Neural progenitor cell (in vitro differentiated cells): ENCODE measurements around the gene AP1M1. TPM values are rescaled to one million over a fixed set of nuclear protein-coding genes. Genes with fewer than 3 reads are reported as not detected.

Experiments
- DNase-seq: peaks from one replicate; pipeline ENCODE4 v3.0.0-alpha.2; 2016; ENCODE audit warnings: low spot score
- H2AFZ ChIP-seq: fragments of 200-600 bp; sonication (generic); replicated peaks from 2 replicates; pipeline ENCODE4 v1.6.1; 2016; ENCODE audit warnings: antibody characterized with exemption
- H3F3A ChIP-seq: fragments of 200-600 bp; sonication (generic); 2 replicates; pipeline ENCODE4 v1.6.1; 2016; ENCODE audit warnings: antibody characterized with exemption, low read depth
- H3K27ac ChIP-seq: fragments of 200-600 bp; sonication (generic); 2 replicates; pipeline ENCODE4 v1.5.1; 2016; ENCODE audit warnings: mild to moderate bottlenecking
- H3K27me3 ChIP-seq: fragments of 200-600 bp; sonication (generic); 2 replicates; pipeline ENCODE4 v1.6.1; 2016; ENCODE audit warnings: mild to moderate bottlenecking, moderate library complexity
- H3K36me3 ChIP-seq: fragments of 200-600 bp; sonication (generic); 2 replicates; pipeline ENCODE4 v1.5.1; 2016
- H3K4me1 ChIP-seq: fragments of 200-600 bp; sonication (generic); 2 replicates; pipeline ENCODE4 v1.6.1; 2016; ENCODE audit warnings: mixed run types
- H3K4me2 ChIP-seq: fragments of 200-600 bp; sonication (generic); 2 replicates; pipeline ENCODE4 v1.6.1; 2016
- H3K4me3 ChIP-seq: fragments of 200-600 bp; sonication (generic); 2 replicates; pipeline ENCODE4 v1.5.1; 2016
- H3K79me2 ChIP-seq: fragments of 200-600 bp; sonication (generic); 2 replicates; pipeline ENCODE4 v1.6.1; 2016; ENCODE audit warnings: low read depth
- H3K9ac ChIP-seq: fragments of 200-600 bp; sonication (generic); 2 replicates; pipeline ENCODE4 v1.6.1; 2016
- H3K9me3 ChIP-seq: fragments of 200-600 bp; sonication (generic); 2 replicates; pipeline ENCODE4 v1.5.1; 2016; ENCODE audit warnings: low read depth
- H4K20me1 ChIP-seq: fragments of 200-600 bp; sonication (generic); 2 replicates; pipeline ENCODE4 v1.6.1; 2016; ENCODE audit warnings: low read depth
- H3K27ac Mint-ChIP-seq: 3 replicates; pipeline ENCODE4 v1.8.0; 2021; ENCODE audit warnings: mixed read lengths
- H3K27me3 Mint-ChIP-seq: 2 replicates; pipeline ENCODE4 v1.8.0; 2022; ENCODE audit warnings: low read depth, mild to moderate bottlenecking, inconsistent platforms, moderate library complexity, mixed read lengths; ENCODE audit not compliant: insufficient read depth
- H3K36me3 Mint-ChIP-seq: 3 replicates; pipeline ENCODE4 v1.8.0; 2021; ENCODE audit warnings: mixed read lengths
- H3K4me1 Mint-ChIP-seq: 3 replicates; pipeline ENCODE4 v1.8.0; 2021; ENCODE audit warnings: mixed read lengths
- H3K4me3 Mint-ChIP-seq: 3 replicates; pipeline ENCODE4 v1.8.0; 2021; ENCODE audit warnings: mild to moderate bottlenecking, moderate library complexity, mixed read lengths
- H3K9me3 Mint-ChIP-seq: 3 replicates; pipeline ENCODE4 v1.8.0; 2020; ENCODE audit warnings: mixed read lengths
- EZH2 ChIP-seq: fragments of 200-600 bp; sonication (generic); IDR thresholded peaks from 2 replicates; pipeline ENCODE4 v1.6.1; 2017; ENCODE audit warnings: antibody characterized with exemption, mild to moderate bottlenecking, moderate library complexity
- EZH2phosphoT487 ChIP-seq: fragments of 200-600 bp; sonication (generic); IDR thresholded peaks from 2 replicates; pipeline ENCODE4 v1.6.1; 2017; ENCODE audit warnings: antibody characterized with exemption
- total RNA-seq: library from RNA; depleted of rRNA; stranded (reverse); fragments of >200 nt; gene quantifications from 2 replicates; pipeline ENCODE4 v1.2.3, GENCODE V29; 2015; ENCODE audit warnings: low replicate concordance
- TF ChIP-seq, protein P1 (sequence below): fragments of 200-600 bp; sonication (generic); IDR thresholded peaks from 2 replicates; pipeline ENCODE4 v1.5.1; 2017; ENCODE audit warnings: antibody characterized with exemption, mild to moderate bottlenecking

Gene AP1M1
- total RNA-seq, 1 donor from 2014 or later, result 26.5 TPM

DNA sequence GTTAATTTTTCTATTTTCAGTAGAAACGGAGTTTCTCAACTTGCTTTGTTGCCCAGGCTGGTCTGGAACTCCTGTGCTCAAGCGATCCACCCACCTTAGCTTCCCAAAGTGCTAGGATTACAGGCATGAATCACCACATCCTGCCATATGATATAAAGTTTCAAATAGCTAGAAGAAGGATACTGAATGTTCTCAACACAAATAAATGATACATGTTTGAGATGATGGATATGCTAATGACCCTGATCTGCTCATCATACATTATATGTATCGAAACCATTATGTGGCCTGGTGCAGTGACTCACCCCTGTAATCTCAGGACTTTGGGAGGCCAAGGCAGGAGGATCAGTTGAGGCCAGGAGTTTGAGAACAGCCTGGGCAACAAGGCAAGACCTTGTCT, 35.9 kb upstream of the AP1M1 start:
- Mint-ChIP-seq H3K27ac (no peak overlapping the region), H3K4me3 (no peak overlapping the region), H3K4me1 (no peaks in the 10 kb centered on the region), H3K36me3 (no peaks in the 10 kb centered on the region), H3K27me3 (no peaks in the 10 kb centered on the region), H3K9me3 (no peaks in the 10 kb centered on the region)
- no peaks in the 10 kb centered on the region for H3K27me3 ChIP-seq
- no peaks in the 10 kb centered on the region for H3K9me3 ChIP-seq
- TF ChIP-seq, protein P1, sequence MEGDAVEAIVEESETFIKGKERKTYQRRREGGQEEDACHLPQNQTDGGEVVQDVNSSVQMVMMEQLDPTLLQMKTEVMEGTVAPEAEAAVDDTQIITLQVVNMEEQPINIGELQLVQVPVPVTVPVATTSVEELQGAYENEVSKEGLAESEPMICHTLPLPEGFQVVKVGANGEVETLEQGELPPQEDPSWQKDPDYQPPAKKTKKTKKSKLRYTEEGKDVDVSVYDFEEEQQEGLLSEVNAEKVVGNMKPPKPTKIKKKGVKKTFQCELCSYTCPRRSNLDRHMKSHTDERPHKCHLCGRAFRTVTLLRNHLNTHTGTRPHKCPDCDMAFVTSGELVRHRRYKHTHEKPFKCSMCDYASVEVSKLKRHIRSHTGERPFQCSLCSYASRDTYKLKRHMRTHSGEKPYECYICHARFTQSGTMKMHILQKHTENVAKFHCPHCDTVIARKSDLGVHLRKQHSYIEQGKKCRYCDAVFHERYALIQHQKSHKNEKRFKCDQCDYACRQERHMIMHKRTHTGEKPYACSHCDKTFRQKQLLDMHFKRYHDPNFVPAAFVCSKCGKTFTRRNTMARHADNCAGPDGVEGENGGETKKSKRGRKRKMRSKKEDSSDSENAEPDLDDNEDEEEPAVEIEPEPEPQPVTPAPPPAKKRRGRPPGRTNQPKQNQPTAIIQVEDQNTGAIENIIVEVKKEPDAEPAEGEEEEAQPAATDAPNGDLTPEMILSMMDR, result no peak
- TF ChIP-seq EZH2phosphoT487, result no peak
- TF ChIP-seq EZH2, result no peak
- H3K27ac ChIP-seq, result no peak overlapping the region
- H3F3A ChIP-seq, result no peaks in the 10 kb centered on the region
- H3K9ac ChIP-seq, result no peak overlapping the region
- no peak overlapping the region for H3K4me2 ChIP-seq
- DNase-seq, result no peak
- no peak overlapping the region for H3K4me3 ChIP-seq
- H3K79me2 ChIP-seq, result no peaks in the 10 kb centered on the region
- H3K36me3 ChIP-seq, result no peaks in the 10 kb centered on the region
- no peaks in the 10 kb centered on the region for H3K4me1 ChIP-seq
- no peaks in the 10 kb centered on the region for H4K20me1 ChIP-seq
- H2AFZ ChIP-seq, result no peak overlapping the region

DNA sequence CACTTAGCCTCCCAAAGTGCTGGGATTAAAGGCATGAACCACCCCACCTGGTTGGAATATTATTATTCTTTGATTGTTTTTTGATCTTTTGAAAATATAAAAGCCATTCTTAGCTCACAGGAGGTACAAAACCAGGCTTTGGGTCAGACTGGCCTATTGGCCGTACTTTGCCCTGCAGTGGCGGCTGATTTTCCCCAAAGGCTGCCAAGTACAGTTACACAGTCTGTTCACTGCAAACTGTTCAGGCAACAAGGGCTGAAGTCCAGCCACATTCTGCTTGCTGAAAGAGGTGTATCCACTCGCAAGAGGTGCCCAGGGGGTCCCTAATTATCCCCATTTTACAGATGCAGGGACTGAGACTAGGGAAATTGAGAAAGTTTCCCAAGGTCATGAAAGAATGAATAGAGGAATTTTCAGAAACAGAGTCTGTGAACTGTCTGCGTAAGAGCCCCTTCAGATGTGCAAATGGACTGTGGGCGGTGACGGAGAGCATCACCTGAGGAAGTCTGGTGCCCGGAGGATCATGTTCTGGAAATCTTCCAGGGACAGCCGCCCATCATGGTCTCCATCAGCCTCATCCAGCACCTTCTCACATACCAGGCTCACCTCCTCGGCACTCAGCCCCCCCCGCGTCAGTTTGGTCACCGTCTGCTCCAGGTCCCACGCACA, 33.4 kb upstream of the AP1M1 start:
- H3K27me3 ChIP-seq, result no peaks in the 10 kb centered on the region
- H3K27ac Mint-ChIP-seq, result no peak overlapping the region

DNA sequence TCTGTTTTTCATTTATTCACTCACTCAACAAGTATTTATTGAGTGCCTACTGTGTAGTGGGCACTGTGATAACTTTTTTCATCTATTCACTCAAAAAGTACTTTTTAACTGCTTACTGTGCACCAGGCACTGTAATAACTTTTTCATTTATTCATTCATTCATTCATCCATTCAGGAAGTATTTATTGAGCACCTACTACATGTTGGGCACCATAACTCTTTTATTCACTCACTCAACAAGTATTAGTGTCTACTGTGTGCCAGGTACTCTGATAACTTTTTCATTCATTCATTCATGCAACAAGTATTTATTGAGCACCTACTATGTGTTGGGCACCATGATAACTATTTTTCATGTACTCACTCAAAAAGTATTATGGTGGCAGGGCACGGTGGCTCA, 31.3 kb upstream of the AP1M1 start:
- Mint-ChIP-seq H3K27me3 (peaks cover 3% of the 10 kb centered on the region), H3K9me3 (no peaks in the 10 kb centered on the region), H3K4me3 (no peak overlapping the region), H3K4me1 (no peaks in the 10 kb centered on the region), H3K27ac (no peak overlapping the region), H3K36me3 (no peaks in the 10 kb centered on the region)
- no peaks in the 10 kb centered on the region for H3K27me3 ChIP-seq
- H3F3A ChIP-seq, result no peaks in the 10 kb centered on the region
- H3K9ac ChIP-seq, result no peak overlapping the region
- no peak overlapping the region for H3K4me3 ChIP-seq
- no peaks in the 10 kb centered on the region for H3K36me3 ChIP-seq
- no peaks in the 10 kb centered on the region for H3K79me2 ChIP-seq
- no peaks in the 10 kb centered on the region for H3K4me1 ChIP-seq
- no peaks in the 10 kb centered on the region for H3K9me3 ChIP-seq
- TF ChIP-seq, protein P1, result no peak
- TF ChIP-seq EZH2phosphoT487 (no peak), EZH2 (no peak)
- no peaks in the 10 kb centered on the region for H4K20me1 ChIP-seq
- no peak overlapping the region for H3K4me2 ChIP-seq
- no peak overlapping the region for H3K27ac ChIP-seq
- H2AFZ ChIP-seq, result no peak overlapping the region
- no peak for DNase-seq

More for the DNA sequence above, 33.4 kb upstream of the AP1M1 start:
- Histone ChIP-seq H3K4me3 (no peak overlapping the region), H3K27ac (no peak overlapping the region), H3K4me1 (no peaks in the 10 kb centered on the region), H3K9ac (no peak overlapping the region), H3K9me3 (no peaks in the 10 kb centered on the region), H3K79me2 (no peaks in the 10 kb centered on the region), H3K36me3 (no peaks in the 10 kb centered on the region), H3F3A (no peaks in the 10 kb centered on the region), H2AFZ (no peak overlapping the region), H3K4me2 (no peak overlapping the region), H4K20me1 (no peaks in the 10 kb centered on the region)
- TF ChIP-seq, protein P1, result no peak
- TF ChIP-seq EZH2phosphoT487 (no peak), EZH2 (no peak)
- Mint-ChIP-seq H3K36me3 (no peaks in the 10 kb centered on the region), H3K4me3 (no peak overlapping the region), H3K4me1 (no peaks in the 10 kb centered on the region), H3K27me3 (no peaks in the 10 kb centered on the region), H3K9me3 (no peaks in the 10 kb centered on the region)
- DNase-seq, result no peak
